Testis (tissue), 2 donors: Measurements from ENCODE around the gene CAMTA1.

ENCODE experiments used
- POLR2A ChIP-seq: fragments of 450-650 bp; IDR thresholded peaks from one replicate; pipeline ENCODE4 v1.6.1; 2017; ENCODE audit warnings: antibody characterized with exemption, mild to moderate bottlenecking, moderate library complexity
- TF ChIP-seq, protein P1 (sequence below), 3 experiments: fragments of 450-650 bp in 2 of 3; fragments of 200-600 bp in 1 of 3; sonication (generic) in 1 of 3; IDR thresholded peaks; one replicate each; pipeline ENCODE4 v1.5.1; 2016 to 2019; ENCODE audit warnings: antibody characterized with exemption in 3 of 3, mild to moderate bottlenecking in 2 of 3, moderate library complexity in 1 of 3

- TF ChIP-seq, protein P1, sequence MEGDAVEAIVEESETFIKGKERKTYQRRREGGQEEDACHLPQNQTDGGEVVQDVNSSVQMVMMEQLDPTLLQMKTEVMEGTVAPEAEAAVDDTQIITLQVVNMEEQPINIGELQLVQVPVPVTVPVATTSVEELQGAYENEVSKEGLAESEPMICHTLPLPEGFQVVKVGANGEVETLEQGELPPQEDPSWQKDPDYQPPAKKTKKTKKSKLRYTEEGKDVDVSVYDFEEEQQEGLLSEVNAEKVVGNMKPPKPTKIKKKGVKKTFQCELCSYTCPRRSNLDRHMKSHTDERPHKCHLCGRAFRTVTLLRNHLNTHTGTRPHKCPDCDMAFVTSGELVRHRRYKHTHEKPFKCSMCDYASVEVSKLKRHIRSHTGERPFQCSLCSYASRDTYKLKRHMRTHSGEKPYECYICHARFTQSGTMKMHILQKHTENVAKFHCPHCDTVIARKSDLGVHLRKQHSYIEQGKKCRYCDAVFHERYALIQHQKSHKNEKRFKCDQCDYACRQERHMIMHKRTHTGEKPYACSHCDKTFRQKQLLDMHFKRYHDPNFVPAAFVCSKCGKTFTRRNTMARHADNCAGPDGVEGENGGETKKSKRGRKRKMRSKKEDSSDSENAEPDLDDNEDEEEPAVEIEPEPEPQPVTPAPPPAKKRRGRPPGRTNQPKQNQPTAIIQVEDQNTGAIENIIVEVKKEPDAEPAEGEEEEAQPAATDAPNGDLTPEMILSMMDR (IDR thresholded peaks at IDR 0.05): no peak
- no peak for TF ChIP-seq POLR2A
Measured at GRCh38 chr1:7687411-7687810, 902.2 kb downstream of the CAMTA1 start.
